ENCODE results near the gene SLC10A6.
"Not testable (repeated sequence)": the region's sequence is repeated elsewhere in the genome, so short reads cannot be mapped to it uniquely, and the experiment has no call there.

Gene SLC10A6, protein sequence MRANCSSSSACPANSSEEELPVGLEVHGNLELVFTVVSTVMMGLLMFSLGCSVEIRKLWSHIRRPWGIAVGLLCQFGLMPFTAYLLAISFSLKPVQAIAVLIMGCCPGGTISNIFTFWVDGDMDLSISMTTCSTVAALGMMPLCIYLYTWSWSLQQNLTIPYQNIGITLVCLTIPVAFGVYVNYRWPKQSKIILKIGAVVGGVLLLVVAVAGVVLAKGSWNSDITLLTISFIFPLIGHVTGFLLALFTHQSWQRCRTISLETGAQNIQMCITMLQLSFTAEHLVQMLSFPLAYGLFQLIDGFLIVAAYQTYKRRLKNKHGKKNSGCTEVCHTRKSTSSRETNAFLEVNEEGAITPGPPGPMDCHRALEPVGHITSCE

DNA sequence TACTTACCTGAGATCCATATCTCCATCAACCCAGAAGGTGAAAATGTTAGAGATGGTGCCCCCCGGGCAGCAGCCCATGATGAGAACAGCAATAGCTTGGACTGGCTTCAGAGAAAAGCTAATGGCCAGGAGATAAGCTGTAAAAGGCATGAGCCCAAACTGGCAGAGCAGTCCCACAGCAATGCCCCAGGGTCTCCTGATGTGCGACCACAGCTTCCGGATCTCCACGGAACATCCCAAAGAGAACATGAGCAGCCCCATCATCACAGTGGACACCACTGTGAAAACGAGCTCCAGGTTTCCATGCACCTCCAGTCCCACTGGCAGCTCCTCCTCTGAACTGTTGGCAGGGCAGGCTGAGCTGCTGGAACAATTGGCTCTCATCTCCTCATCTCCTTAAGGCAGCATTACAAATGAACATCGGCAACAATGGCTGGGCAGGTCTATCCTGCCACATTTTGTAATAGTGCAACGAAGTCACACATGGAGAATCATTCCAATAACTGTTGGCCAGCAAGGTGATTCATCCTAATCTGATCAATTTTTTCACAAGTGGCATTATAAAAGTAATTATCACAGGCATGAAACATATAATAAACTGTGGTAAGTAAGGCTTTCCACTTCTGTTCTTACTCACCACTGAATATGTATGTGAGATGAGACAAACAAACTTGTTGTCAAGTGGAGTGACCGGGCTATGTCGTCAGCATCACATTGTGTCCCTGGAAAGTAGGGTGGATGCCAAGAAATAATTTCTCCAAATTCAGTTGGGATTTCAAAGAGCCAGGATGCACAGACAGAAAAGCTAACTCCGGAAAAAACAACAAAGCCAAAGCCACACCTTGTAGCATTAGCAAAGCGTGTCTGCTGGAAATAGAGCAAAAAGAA, at the start of gene SLC10A6:
SLC10A6 (minus strand) TSS at position 653 of the 888 bp plus-strand sequence; CDS start at position 384, 269 bp downstream.
- DNase-seq (ENCODE audit: low read depth): no peak

DNA sequence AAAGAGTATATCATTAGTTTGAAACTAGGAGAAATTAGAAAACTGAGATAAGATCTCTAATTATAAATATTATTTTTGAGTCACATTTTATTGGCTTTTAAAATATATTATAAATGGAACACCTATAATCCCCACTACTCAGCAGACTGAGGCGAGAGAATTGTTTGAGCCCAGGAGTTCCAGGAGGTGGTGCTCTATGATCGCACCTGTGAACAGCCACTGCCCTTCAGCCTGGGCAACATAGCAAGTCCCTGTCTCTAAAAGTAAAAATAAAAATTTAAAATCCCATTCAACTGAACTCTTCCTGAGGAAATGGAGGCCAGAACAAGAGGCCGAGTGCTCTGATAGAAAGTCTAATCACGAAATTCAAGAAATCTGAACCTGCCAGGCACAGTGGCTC, 49.4 kb upstream of the SLC10A6 start:
- DNase-seq (ENCODE audit: low read depth): no peak

GRCh38 chr4:86896596-86896995, 47.4 kb upstream of the SLC10A6 start:
- DNase-seq (ENCODE audit: low read depth): no peak

- no peak for DNase-seq (ENCODE audit: low read depth)
These were observed 46.7 kb upstream of the SLC10A6 start for GRCh38 chr4:86895692-86896488.

- no peak for DNase-seq (ENCODE audit: low read depth)
These were observed 45.3 kb upstream of the SLC10A6 start for GRCh38 chr4:86894455-86894854.

DNA sequence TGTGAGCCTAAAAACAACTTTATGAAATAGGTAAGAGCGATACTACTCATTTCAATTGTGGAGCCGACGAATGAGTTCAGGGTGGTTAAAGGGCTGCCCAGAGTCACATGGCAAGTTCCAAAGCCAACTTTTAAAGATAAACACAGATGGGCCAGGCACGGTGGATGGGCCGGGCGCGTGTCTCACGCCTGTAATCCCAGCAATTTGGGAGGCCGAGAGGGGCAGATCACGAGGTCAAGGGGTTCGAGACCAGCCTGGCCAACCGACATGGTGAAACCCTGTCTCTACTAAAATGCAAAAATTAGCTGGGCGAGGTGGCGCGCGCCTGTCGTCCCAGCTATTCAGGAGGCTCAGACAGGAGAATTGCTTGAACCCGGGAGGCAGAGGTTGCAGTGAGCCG, 44.0 kb upstream of the SLC10A6 start:
- DNase-seq (ENCODE audit: low read depth): no peak

DNA sequence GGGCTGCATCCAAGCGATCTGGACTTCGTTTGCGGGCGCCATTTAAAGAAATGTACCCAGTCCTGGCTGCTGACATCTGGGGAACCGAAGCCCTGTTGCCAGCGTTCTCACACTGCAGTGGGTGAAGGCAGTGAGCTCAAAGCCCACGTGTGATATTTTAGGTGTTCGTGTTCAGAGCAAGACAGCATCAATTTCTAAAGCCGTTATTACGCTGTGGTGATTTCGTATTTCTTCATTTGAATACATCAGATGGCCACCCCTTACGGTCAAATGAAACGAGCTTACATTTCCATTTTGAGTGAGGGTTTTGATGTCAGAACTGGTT, 43.4 kb upstream of the SLC10A6 start:
- no peak for DNase-seq (ENCODE audit: low read depth)

DNA sequence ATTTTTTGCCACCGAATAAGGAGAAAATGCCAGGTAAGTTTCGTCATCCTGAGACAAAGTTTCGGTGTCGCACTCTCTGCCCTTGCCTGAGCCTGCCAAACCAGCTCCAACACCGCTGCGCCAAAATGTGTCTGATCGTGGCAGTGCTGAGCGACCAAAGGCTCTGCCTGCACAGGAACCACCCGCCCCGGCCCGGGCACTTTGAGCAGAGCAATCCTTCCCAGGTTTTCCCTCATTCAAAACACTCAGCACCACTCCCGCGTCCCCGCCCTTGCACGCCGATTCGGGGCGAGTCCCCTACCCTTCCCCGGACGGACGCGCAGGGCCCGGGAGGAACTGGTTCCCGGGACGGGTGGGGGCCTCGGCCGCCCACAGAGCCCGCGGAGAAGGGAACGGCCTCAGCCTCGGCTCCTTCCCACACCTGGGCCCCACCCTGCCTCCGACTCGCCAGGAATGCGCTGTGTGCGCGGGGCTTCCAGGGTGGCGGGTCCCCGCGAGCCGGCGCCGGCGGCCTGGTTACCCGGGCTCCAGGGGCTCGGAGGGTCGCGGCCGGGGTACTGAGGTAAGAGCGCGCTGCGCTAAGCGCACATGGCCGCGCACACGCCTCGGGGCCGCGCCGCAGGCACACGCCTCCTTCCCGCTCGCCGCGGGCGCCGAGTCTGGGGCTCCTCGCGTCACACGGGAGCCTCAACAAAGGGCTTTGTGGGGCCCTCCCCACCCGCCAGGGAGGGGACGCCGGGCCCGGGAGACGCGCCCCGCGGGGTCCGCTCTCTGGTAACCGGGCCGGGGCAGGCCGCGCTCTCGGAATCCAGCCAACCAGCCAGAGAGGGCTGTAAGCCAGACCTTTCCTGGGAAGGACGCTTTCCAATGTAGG, 42.8 kb upstream of the SLC10A6 start, which contains the start of gene C4orf36:
C4orf36 (minus strand) TSS at position 661 of the 874 bp plus-strand sequence. CDS start 902 bp downstream, outside the sequence.
- DNase-seq (ENCODE audit: low read depth): peak; percentile 1

DNA sequence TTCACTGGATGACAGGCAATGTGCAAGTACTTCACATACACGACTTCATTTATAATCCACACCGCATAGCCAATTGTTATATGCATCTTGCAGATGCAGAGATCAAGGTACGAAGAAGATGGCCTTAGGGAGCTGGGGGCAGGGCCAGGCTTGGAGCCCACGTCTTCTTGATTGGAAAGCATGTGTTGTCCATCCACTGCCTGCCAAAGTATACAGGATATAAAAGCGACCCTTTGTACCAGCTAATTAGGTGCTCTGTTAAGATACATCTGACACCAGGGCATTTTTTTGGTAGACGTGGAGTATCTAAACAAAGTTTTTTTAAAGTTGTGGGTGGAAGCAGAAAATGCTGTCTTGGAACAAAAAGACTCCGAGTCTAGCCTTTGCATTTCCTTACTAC, 41.6 kb upstream of the SLC10A6 start:
- no peak for DNase-seq (ENCODE audit: low read depth)

DNA sequence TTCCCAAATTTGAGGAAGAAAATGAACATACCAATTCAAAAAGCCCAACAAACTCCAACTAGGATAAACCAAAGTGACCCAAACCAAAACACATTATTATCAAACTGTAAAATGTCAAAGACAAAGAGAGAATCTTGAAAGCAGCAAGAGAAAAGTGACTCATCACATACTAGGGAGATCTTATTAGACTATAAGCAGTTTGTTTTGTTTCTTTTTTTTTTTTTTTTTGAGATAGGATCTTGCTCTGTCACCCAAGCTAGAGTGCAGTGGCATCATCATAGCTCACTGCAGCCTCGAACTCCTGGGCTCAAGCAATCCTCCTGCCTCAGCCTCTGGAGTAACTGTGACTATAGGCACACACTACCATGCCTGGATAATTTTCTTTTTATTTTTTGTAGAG, 30.5 kb upstream of the SLC10A6 start:
- DNase-seq (ENCODE audit: low read depth): no peak

DNA sequence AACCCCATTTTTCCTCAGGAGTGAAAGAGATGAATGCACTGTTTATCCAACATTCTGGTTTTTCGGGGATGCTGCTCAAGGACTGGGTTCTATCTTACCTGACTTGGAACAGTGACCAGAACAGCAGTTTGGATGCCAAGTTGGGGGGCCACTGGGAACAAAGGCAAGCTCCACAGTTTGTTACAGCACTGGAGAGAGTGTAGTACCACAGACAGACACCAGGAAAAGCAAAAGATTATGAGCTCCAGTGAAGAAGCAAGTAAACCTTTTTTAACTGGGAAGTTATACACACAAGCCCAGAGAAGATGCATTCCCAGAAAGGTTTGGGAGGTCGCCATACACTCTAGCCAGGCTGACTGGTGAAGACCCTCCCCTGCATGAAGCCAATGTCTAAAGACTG, 29.5 kb upstream of the SLC10A6 start:
- no peak for DNase-seq (ENCODE audit: low read depth)

DNA sequence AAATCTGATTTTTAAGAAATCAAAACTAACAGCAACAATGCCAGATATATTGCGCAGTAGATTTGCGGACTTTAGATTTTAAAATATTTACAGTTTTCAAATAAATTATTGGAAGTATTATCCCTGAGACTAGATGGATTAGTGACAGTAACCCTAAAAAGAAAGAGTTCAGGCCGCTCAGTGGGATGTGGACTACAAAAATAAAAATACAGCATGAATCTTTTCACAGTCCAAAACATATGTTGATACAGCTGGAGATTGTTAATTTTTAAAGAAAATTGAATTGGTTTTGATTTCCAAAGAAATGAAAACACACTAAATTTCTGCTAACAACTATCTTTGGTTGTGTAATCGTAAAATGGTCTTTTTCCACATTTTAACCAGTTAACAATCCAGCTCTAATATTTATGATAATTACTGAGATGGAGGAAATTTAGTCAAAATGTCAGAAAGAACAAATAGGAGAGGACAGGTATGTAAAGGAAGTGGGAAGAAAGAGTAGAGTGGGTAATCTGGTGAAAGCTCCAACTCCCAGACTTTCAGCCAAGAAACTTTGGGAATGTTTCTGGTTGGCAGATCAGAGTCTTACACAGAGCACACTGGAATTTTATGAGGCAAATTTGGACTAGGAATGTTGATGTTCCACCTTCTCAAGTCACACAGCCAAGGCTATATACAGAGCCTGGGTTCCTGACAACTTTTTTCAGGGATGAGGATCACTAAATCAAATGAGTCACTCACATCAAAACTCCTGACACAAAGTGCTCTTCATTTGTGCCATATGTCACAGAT, 27.9 kb upstream of the SLC10A6 start:
- no peak for DNase-seq (ENCODE audit: low read depth)

GRCh38 chr4:86875436-86875835, 26.3 kb upstream of the SLC10A6 start:
- DNase-seq (ENCODE audit: low read depth): not testable (repeated sequence)

DNA sequence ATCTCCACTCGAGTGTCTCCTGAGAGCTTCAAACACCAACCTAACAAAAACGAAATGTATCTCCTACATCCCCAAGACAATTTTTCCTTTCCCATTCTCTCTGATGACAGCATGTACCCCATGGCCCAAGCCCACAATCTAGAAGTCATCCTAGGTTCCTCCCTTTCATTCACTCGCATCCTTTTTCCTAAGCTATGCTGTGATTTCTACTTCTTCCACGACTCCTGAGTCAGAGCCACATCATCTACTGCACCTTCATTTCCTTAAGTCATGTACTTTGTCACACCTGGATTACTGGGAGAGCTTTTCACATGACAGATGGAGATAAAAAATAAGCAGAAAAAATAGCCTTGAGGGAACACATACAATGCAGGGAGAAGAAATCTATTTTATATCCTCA, 23.0 kb upstream of the SLC10A6 start:
- DNase-seq (ENCODE audit: low read depth): no peak

DNA sequence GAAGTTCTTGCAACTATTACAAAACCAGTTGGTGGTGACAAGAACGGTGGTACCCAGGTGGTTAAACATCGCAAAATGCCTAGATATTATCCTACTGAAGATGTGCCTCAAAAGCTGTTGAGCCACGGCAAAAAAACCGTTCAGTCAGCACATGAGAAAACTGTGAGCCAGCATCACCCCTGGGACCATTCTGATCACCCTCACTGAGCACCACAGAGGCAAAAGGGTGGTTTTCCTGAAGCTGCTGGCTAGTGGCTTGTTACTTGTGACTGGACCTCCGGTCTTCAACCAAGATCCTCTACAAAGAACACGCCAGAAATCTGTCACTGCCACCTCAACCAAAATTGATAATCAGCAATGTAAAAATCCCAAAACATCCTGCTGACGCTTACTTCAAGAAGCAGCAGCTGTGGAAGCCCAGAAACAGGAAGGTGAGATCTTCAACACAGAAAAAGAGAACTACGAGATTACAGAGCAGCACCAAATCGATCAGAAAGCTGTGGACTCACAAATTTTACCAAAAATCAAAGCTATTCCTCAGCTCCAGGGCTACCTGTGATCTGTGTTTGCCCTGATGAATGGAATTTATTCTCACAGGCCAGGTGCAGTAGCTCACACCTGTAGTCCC, 21.4 kb upstream of the SLC10A6 start:
- no peak for DNase-seq (ENCODE audit: low read depth)

DNA sequence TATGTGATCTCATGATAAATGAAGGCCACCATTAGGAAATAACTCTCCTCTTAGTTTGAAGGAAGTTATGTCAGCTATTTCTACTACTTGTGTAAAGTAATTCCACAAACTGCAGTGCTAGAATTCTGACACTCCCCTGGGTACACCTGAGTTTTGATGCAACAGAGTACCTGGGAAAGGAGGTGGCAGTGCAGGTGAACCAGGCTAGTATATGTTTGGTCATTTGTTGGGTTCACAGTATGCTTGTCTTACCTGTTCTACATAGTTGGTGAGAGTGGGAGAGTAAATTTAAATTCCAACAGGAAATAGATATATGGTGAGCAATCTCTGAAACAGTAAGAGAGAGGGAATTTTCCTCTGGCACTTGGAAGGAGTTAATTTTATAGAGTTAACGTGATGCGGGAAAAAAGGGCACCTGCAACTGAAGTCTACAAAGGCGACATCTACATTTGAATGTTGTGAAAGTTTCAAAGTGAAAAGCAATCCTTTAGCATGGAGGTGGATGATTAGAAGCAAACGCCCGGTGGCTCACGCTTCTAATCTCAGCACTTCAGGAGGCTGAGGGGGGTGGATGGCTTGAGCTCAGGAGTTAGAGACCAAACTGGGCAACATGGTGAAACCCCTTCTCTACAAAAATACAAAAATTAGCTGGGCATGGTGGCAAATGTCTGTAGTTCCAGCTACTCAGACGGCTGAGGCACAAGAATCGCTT, 8.3 kb upstream of the SLC10A6 start:
- DNase-seq (ENCODE audit: low read depth): no peak

- no peak for DNase-seq (ENCODE audit: low read depth)
These were observed 7.7 kb upstream of the SLC10A6 start for GRCh38 chr4:86856896-86857295.

DNA sequence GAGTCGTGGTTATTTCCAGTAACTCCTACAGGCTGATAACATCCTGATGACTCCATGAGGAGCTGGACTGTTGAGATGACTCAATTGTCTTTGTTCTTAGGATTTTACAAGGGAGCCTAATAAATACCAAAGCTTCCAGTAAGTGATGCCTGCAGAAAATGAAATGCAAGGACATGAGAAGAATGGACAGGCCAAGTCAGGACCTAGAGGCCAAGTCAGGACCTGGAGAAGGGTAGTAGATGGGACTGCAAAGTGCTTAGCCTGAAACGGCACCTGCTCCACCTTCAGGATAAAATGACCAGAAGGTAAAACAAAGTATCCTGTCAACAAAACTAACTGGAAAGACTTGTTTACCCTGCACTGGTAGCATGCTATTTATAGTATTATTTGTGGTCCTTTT, 6.4 kb upstream of the SLC10A6 start:
- no peak for DNase-seq (ENCODE audit: low read depth)

DNA sequence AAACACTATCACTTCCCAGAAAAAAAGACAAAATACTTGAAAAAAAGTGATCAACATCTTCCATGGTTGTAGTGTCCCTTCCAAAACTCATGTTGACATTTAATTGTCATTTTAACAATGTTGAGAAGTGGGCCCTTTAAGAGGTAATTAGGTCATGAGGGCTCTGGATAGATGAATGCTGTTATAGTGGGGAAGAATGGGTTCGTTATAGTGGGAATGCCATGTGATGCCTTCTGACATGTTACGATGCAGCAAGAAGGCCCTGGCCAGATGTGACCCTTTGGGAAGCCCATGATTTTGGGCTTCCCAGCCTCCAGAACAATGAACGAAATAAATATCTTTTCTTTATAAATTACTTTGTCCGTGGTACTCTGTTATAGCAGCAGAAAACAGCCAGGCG, 4.0 kb upstream of the SLC10A6 start:
- DNase-seq (ENCODE audit: low read depth): no peak

Measured in T-helper 22 cell (primary cell).